IPS DF 4.7 (cell line): ENCODE measurements around the gene PTPN18.
A peak's percentile ranks its signal among the peaks of the same experiment; 100 is the strongest.

Source experiments
- DNase-seq: peaks from one replicate; pipeline ENCODE4 v3.0.0-alpha.2; 2013; ENCODE audit warnings: low spot score; ENCODE audit errors: extremely low read depth

The PTPN18 gene

DNA sequence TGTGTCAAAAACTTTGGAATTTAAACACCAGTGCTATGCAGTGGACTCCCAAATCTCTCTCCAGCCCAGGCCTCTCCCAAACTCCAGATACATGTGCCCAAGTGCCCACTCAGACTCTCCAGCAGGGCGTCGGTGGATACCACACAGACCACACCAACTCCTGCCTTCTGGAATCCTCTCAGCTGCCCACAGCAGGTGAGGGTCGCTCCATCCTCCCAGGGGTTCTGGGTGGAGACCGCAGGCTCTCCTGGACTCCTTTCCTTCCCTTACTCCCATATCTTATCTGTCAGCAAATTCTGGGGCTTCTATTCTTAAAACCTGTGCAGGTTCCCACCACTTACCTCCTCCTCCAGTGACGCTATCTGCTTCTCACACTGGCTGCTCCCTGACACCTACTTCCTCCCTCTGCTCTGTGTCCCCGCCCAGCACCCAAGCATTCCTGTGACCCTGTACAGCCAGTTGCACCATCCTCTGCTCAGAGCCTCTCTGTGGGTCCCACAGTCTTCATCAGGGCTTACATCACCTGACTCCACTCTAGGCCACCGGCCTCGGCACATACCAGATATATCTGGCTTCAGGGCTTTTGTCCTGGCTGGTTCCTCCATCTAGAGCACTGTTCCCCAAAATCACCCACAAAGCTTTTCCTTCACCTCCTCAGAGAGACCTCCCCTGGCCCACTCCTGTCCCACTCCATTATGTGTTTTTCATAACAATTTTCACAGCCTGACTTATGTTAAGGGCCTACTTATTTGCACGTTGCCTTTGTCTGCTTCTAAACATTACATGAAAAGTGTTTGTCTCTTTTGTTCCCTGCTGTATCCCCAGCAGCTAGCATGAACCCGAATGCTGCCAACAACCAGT lies 15.7 kb upstream of the PTPN18 start:
- DNase-seq = no peak

DNA sequence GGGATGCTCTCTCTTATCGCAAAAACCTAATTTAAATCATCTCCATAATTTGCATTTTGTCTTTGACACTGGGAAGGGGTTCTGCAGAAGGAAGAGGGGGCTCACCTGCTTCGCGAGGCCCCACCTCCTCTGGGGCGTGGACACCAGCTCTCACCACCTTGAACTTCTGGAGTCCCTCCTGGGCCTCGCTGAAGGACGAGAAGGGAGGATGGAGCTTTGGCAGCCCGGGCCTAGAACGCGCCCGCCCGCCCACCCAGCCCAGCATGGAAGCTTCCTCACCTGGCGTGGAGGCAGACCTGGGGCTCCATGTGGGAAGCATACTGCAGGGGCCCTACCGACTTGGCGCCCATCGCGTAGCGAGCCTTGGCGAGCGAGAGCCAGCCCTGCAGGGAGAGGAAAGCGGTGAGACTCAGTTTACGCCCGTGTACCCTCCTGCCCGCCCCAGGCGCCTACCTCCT lies 14.3 kb upstream of the PTPN18 start:
- no peak for DNase-seq

- DNase-seq = peak; percentile 86
Measured at GRCh38 chr2:130342020-130342532, 13.8 kb upstream of the PTPN18 start.

- DNase-seq = peak; percentile 92
Measured at GRCh38 chr2:130342533-130343275, 13.2 kb upstream of the PTPN18 start, which contains the start of gene IMP4. TSS of gene IMP4 (plus strand) at chr2:130342897. CDS start at chr2:130342933, 36 bp downstream.

GRCh38 chr2:130344578-130344977 lies 11.3 kb upstream of the PTPN18 start:
- no peak for DNase-seq

DNA sequence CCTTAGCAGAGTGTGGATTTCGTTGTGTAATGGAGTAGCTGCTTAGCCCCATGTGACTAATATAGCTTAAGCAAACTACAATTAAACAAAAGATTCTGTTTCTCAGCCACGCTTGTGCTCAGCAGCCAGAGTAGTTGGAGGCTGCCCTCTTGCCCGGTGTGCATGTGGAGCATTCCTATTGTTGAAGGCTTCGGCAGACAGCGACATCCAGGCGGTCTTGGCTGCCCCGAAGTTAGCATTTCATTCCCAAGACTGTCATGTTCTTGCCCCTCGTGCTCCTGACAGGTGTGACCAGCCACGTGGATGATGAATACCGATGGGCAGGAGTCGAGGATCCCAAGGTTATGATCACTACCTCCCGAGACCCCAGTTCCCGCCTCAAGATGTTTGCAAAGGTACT lies 10.8 kb upstream of the PTPN18 start:
- DNase-seq = no peak

DNA sequence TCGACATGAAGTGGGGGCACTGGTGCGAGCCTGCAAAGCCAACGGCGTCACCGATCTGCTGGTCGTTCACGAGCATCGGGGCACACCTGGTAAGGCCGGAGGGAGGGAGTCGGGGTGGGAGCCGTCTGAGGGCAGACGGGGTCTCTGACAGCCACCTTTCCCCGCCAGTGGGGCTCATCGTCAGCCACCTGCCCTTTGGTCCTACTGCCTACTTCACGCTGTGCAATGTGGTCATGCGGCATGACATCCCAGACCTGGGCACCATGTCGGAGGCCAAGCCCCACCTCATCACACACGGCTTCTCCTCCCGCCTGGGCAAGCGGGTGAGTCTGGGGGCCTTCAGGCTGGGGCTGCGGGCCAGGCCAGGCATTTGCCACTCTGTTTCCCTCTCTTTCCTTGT lies 10.2 kb upstream of the PTPN18 start:
- no peak for DNase-seq

- no peak for DNase-seq
Measured at GRCh38 chr2:130346041-130346740, 9.7 kb upstream of the PTPN18 start.

- no peak for DNase-seq
Measured at GRCh38 chr2:130346741-130347066, 9.2 kb upstream of the PTPN18 start.

DNA sequence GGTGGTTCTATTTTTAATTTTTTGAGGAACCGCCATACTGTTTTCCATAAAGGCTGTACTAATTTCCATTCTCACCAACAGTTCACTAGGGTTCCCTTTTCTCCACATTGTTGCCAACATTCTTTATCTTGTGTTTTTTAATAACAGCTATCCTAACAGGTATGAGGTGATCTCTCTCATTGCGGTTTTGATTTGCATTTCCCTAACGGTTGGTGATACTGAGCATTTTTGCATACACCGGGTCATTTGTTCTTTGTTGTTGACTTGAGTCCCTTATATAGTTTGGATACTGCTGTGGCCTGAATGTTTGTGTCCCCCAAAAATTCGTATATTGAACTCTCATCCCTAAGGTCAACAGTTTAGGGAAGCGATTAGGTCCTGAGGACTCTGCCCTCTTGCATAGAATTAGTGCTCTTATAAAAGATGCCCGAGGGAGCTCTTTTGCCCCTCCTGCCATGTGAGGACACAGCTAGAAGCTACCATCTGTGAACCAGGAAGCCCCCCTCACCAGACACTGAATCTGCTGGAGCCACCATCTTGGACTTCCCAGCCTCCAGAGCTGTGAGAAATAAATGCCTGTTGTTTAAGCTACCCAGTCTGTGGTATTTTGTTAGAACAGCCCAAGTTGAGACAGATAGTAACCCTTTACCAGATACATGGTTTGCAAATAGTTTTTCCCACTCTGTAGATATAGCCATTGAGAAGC lies 8.5 kb upstream of the PTPN18 start:
- no peak for DNase-seq

- no peak for DNase-seq
Measured at GRCh38 chr2:130349174-130349573, 6.7 kb upstream of the PTPN18 start.

DNA sequence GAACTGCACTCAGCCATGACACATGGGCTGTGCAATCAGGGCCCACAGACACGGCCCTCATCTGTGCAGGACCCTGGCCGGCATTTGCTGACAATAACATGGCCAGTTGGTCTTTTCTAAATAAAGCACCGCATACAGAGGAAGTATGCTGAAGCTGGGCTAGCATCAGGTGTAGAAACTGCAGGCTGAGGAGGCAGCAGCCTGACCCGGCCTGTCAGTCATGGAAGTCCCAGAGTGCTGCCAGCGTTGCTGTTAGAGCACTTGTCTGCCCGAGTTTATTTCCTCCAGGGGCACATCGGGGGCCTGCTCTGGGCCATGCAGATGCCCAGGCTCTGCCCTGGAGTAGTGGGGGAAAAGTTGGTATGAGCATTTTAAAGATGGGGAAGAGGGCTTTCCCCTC lies 4.1 kb upstream of the PTPN18 start:
- DNase-seq = no peak

DNA sequence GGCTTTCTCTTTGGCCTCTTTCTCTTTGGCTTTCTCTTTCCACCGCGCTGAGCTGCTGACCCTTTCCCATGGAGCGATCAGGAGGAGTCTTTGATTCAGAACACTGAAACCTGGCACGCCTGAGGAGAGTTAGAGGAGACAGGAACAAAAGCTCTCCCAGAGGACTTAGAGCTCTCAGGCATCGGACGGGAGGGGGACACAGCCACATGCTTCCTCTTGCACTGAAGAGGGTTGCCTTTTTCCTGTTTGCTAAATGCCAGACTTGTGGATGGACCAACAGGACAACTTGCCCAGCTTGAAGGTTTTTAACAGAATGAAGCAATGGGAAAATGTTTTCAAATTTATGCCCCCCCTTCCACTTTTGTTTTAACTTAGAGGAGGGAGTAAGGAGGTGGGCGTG lies 3.6 kb upstream of the PTPN18 start:
- no peak for DNase-seq

GRCh38 chr2:130353291-130354138 lies 2.3 kb upstream of the PTPN18 start:
- no peak for DNase-seq

- DNase-seq = no peak
Measured at GRCh38 chr2:130354139-130354428, 1.8 kb upstream of the PTPN18 start.

GRCh38 chr2:130355172-130355577 lies 681 bp upstream of the PTPN18 start:
- no peak for DNase-seq

GRCh38 chr2:130357864-130358263 lies 2.0 kb downstream of the PTPN18 start:
- DNase-seq = no peak

- no peak for DNase-seq
Measured at GRCh38 chr2:130358420-130359350, 2.8 kb downstream of the PTPN18 start.

DNA sequence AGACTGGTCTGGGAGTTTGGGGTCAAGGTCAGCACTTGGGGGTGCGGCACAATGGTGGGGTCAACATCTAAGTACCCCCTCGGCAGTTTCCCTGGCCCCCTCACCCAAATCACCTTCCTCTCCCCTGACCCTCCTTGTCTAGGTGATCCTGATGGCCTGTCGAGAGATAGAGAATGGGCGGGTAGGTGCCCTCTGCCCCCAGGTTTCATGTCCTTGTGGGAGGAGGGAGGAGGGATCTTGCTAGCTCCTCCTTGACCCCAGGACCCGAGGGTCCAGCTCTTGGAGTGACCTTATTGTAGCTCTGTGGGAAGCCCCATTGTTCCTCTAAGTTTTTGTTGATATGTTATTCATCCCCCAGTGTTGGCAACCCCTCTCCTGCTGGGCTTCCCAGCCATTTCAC lies 3.6 kb downstream of the PTPN18 start:
- DNase-seq = no peak
